ENCODE data around the gene POGLUT3. TPM values are rescaled to one million over a fixed set of nuclear protein-coding genes. Genes with fewer than 3 reads are reported as not detected.

POGLUT3 gene
- total and polyA plus RNA-seq, 2 of the 8 experiments (the other 6 are each of a cell fraction or from before 2014, with no cell fraction given): 4.7 to 17.4 TPM

- H2BK5ac ChIP-seq (ENCODE audit: low read depth, low read length): no peak overlapping the region
- H4K91ac ChIP-seq (replicated peaks; ENCODE audit: insufficient read length, low read length): no peak overlapping the region
- H3K4me3 ChIP-seq (ENCODE audit: extremely low read depth in 1 of 4, insufficient read depth in 2 of 4, low read depth in 3 of 4, low read length in 4 of 4): no peak overlapping the region
- no peak for DNase-seq (ENCODE audit: low read depth in 1 of 2, low spot score in 2 of 2)
- POLR2A ChIA-PET (ENCODE audit: partially characterized antibody): interaction anchor here (0.9 kb wide), 1 partner anchor 33 kb away, joined by 4 read pairs; no protein-coding TSS in a partner anchor
- CTCF ChIA-PET (ENCODE audit: partially characterized antibody): interaction anchor here (1.1 kb wide), 1 partner anchor 82 kb away, joined by 4 read pairs; no protein-coding TSS in a partner anchor
- WGBS, 2 experiments (ENCODE audit: extremely low coverage in 1 of 2, insufficient coverage in 1 of 2, insufficient read length in 1 of 2, insufficient replicate concordance in 2 of 2, low coverage in 1 of 2, low lambda C conversion rate in 2 of 2, missing lambda C conversion rate in 1 of 2): 96% methylated on average over 4 of the region's 4 CpGs; no CpG with 5 or more reads in 1 of the 2 experiments
- no peaks in the 10 kb centered on the region for H3K36me3 ChIP-seq (ENCODE audit: control insufficient read depth in 2 of 4, insufficient read depth in 4 of 4, low read length in 3 of 4)
- H4K20me1 ChIP-seq (replicated peaks in 1 of 2; ENCODE audit: control insufficient read depth in 1 of 2, insufficient read depth in 2 of 2, low read length in 2 of 2): no peaks in the 10 kb centered on the region
- no peak for TF ChIP-seq RAD21 (IDR thresholded peaks at IDR 0.05 in 1 of 2, conservative IDR thresholded peaks at IDR 0.05 in 1 of 2; ENCODE audit: low read depth in 2 of 2, low read length in 2 of 2)
- TF ChIP-seq TBP (IDR thresholded peaks at IDR 0.05; ENCODE audit: low read depth, low read length): no peak
- TF ChIP-seq KDM5A (IDR thresholded peaks at IDR 0.05; ENCODE audit: low read length): no peak
- TF ChIP-seq PHF8 (conservative IDR thresholded peaks at IDR 0.05; ENCODE audit: low read depth, low read length): no peak
- TF ChIP-seq, protein P1, sequence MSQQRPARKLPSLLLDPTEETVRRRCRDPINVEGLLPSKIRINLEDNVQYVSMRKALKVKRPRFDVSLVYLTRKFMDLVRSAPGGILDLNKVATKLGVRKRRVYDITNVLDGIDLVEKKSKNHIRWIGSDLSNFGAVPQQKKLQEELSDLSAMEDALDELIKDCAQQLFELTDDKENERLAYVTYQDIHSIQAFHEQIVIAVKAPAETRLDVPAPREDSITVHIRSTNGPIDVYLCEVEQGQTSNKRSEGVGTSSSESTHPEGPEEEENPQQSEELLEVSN (IDR thresholded peaks at IDR 0.05): no peak
- TF ChIP-seq NRF1 (IDR thresholded peaks at IDR 0.05; ENCODE audit: low read depth, low read length): no peak
- no peak for TF ChIP-seq SP4 (IDR thresholded peaks at IDR 0.05; ENCODE audit: low read length)
- no peak for TF ChIP-seq GABPA (IDR thresholded peaks at IDR 0.05; ENCODE audit: borderline replicate concordance, insufficient read depth, low read length)
- no peak for TF ChIP-seq SUZ12 (IDR thresholded peaks at IDR 0.05; ENCODE audit: low read length)
- TF ChIP-seq BRCA1 (IDR thresholded peaks at IDR 0.05; ENCODE audit: low read depth, low read length): no peak
- TF ChIP-seq POLR2AphosphoS5 (IDR thresholded peaks at IDR 0.05; ENCODE audit: low read depth, low read length): no peak
- peaks cover 6% of the 10 kb centered on the region; the same call in 1 of the 2 replicates for H3K23me2 ChIP-seq (ENCODE audit: low read depth, low read length)
- peaks cover 0 to 6% (median 2%) of the 10 kb centered on the region in 4 experiments; a peak in 3 of 7 replicates for H3K27me3 ChIP-seq (replicated peaks in 1 of 4; ENCODE audit: control insufficient read depth in 3 of 4, extremely low read depth in 1 of 4, insufficient read depth in 3 of 4, low read length in 3 of 4)
- no peak overlapping the region for H4K8ac ChIP-seq (ENCODE audit: extremely low read depth, insufficient read depth, low read length)
- H3K79me1 ChIP-seq (ENCODE audit: low read depth, low read length): no peaks in the 10 kb centered on the region
- no peak overlapping the region for H2BK20ac ChIP-seq (ENCODE audit: low read length)
- H3K4me2 ChIP-seq (ENCODE audit: insufficient read depth in 1 of 2, low read depth in 2 of 2, low read length in 2 of 2): no peak overlapping the region
- H2AFZ ChIP-seq (ENCODE audit: low read length): no peak overlapping the region
- no peaks in the 10 kb centered on the region for H3K9me3 ChIP-seq (ENCODE audit: insufficient read depth in 2 of 2, low read depth in 1 of 2, low read length in 1 of 2)
- no peak overlapping the region for H3K18ac ChIP-seq (ENCODE audit: extremely low read depth, low read length)
- H3K56ac ChIP-seq (replicated peaks; ENCODE audit: insufficient read length, low read depth, low read length): no peak overlapping the region
- H2BK120ac ChIP-seq (replicated peaks; ENCODE audit: low read depth, low read length): no peak overlapping the region
- H3K79me2 ChIP-seq (ENCODE audit: control insufficient read depth in 1 of 2, insufficient read depth in 2 of 2, low read length in 2 of 2): no peaks in the 10 kb centered on the region
- H3K4ac ChIP-seq (replicated peaks; ENCODE audit: insufficient read length, low read depth, low read length): no peak overlapping the region
- H3K14ac ChIP-seq (ENCODE audit: insufficient read length): no peak overlapping the region
- no peak overlapping the region for H2BK15ac ChIP-seq (ENCODE audit: low read length)
- H4K5ac ChIP-seq (ENCODE audit: insufficient read length, low read depth, low read length): no peak overlapping the region
- H2BK12ac ChIP-seq (ENCODE audit: low read depth, low read length): no peak overlapping the region
- H3K9ac ChIP-seq (replicated peaks in 1 of 4; ENCODE audit: extremely low read depth in 1 of 4, low read depth in 3 of 4, low read length in 3 of 4): no peak overlapping the region
- H3K27ac ChIP-seq (ENCODE audit: low read depth, low read length): no peak overlapping the region
- H2AK5ac ChIP-seq (ENCODE audit: low read depth, low read length): no peak overlapping the region
- no peak for FAIRE-seq
- H3K4me1 ChIP-seq (replicated peaks in 1 of 4; ENCODE audit: control insufficient read depth in 3 of 4, insufficient read depth in 4 of 4, low read length in 3 of 4): peaks cover 0 to 4% (median 2%) of the 10 kb centered on the region in 4 experiments; a peak in 6 of 7 replicates
- H3K23ac ChIP-seq (ENCODE audit: insufficient read length): no peak overlapping the region
Observed at GRCh38 chr11:108500169-108500568, 2.0 kb upstream of the POGLUT3 start.
